Thymus (tissue), 11 donors: ENCODE data around the gene IPO4. TPM values are rescaled to one million over a fixed set of nuclear protein-coding genes. Genes with fewer than 3 reads are reported as not detected.

Source experiments
- DNase-seq, 9 donors: peaks; one replicate each; pipeline ENCODE4 v3.0.0-alpha.2; 2013; ENCODE audit warnings: low spot score in 9 of 9, low read depth in 6 of 9, missing footprints in 1 of 9
- H3K27ac ChIP-seq, 2 donors: one replicate each; pipeline ENCODE4 v1.5.1; 2013; ENCODE audit warnings: control low read depth in 1 of 2, low read depth in 1 of 2, low read length in 1 of 2, mild to moderate bottlenecking in 1 of 2, moderate library complexity in 1 of 2
- H3K27me3 ChIP-seq, 2 donors: one replicate each; pipeline ENCODE4 v1.5.1; 2013; ENCODE audit warnings: low read length in 1 of 2; ENCODE audit not compliant: control insufficient read depth in 2 of 2, insufficient read depth in 1 of 2
- H3K36me3 ChIP-seq, 2 donors: one replicate each; pipeline ENCODE4 v1.5.1; 2013; ENCODE audit warnings: low read length in 1 of 2, mild to moderate bottlenecking in 1 of 2, moderate library complexity in 1 of 2; ENCODE audit not compliant: control insufficient read depth in 2 of 2, insufficient read depth in 2 of 2
- H3K4me1 ChIP-seq, 2 donors: one replicate each; pipeline ENCODE4 v1.5.1; 2013; ENCODE audit warnings: low read length in 2 of 2; ENCODE audit not compliant: control insufficient read depth in 2 of 2, insufficient read depth in 2 of 2
- H3K4me3 ChIP-seq, 2 donors: one replicate each; pipeline ENCODE4 v1.5.1; 2013; ENCODE audit warnings: low read length in 2 of 2, control low read depth in 1 of 2, mild to moderate bottlenecking in 1 of 2
- H3K9me3 ChIP-seq, 2 donors: one replicate each; pipeline ENCODE4 v1.5.1; 2013; ENCODE audit warnings: low read length in 1 of 2, mild to moderate bottlenecking in 1 of 2; ENCODE audit not compliant: control insufficient read depth in 2 of 2, insufficient read depth in 1 of 2
- WGBS: extraction: QIAGEN DNeasy Blood & Tissue Kit; methylation state at CpG from one replicate; pipeline ENCODE4 v1.1.7; 2013; 5-methylcytosine and 5-hydroxymethylcytosine counted together
- polyA plus RNA-seq: library from polyadenylated mRNA; stranded (reverse); fragments of 200-250 nt; gene quantifications from one replicate; pipeline ENCODE4 v1.2.3, GENCODE V29; 2013
- total RNA-seq: library from RNA; stranded (reverse); fragments of 120-200 nt; gene quantifications from one replicate; pipeline ENCODE4 v1.2.4, GENCODE V29; 2013
- donor health status: healthy.

The IPO4 gene
- total and polyA plus RNA-seq, 2 donors, result 12.1 to 19.3 TPM

- H3K9me3 ChIP-seq, result no peaks in the 10 kb centered on the region
- H3K4me1 ChIP-seq, result peaks cover 6 to 43% of the 10 kb centered on the region in 2 donors
- DNase-seq, result peak in 7 of 9 donors; percentile 59 to 94 (median 85)
- no peaks in the 10 kb centered on the region for H3K27me3 ChIP-seq
- peak within 1 kb of the TSS; percentile 48 to 67 for H3K4me3 ChIP-seq
- peak within 1 kb of the TSS; percentile 48 to 79 for H3K27ac ChIP-seq
- peaks cover 20 to 44% of the 10 kb centered on the region in 2 donors for H3K36me3 ChIP-seq
- 8% methylated on average over 63 of the region's 63 CpGs for WGBS
Observed at GRCh38 chr14:24171422-24172260, 17.0 kb downstream of the IPO4 start, which contains the start of gene REC8. REC8 (plus strand) TSS chr14:24172080; CDS start chr14:24172553, 473 bp downstream.

- Histone ChIP-seq H3K36me3 (peaks cover 47 to 55% of the 10 kb centered on the region in 2 donors), H3K9me3 (no peaks in the 10 kb centered on the region), H3K4me1 (peaks cover 6 to 36% of the 10 kb centered on the region in 2 donors), H3K27me3 (no peaks in the 10 kb centered on the region), H3K4me3 (no peak overlapping the region), H3K27ac (no peak overlapping the region)
- 95% methylated on average over 3 of the region's 3 CpGs for WGBS
- DNase-seq, result no peak
Observed at GRCh38 chr14:24167469-24168114, 21.0 kb downstream of the IPO4 start.

GRCh38 chr14:24165785-24166184 is 22.8 kb downstream of the IPO4 start:
- peaks cover 4 to 28% of the 10 kb centered on the region in 2 donors for H3K4me1 ChIP-seq
- H3K36me3 ChIP-seq, result peaks cover 47 to 60% of the 10 kb centered on the region in 2 donors
- H3K27me3 ChIP-seq, result no peaks in the 10 kb centered on the region
- 97% methylated on average over 5 of the region's 5 CpGs for WGBS
- H3K9me3 ChIP-seq, result no peaks in the 10 kb centered on the region
- H3K27ac ChIP-seq, result no peak overlapping the region
- no peak for DNase-seq
- no peak overlapping the region for H3K4me3 ChIP-seq

- Histone ChIP-seq H3K4me3 (no peak overlapping the region), H3K36me3 (peaks cover 59 to 71% of the 10 kb centered on the region in 2 donors), H3K4me1 (peaks cover 6 to 34% of the 10 kb centered on the region in 2 donors), H3K9me3 (no peaks in the 10 kb centered on the region), H3K27ac (no peak overlapping the region), H3K27me3 (no peaks in the 10 kb centered on the region)
- DNase-seq, result no peak
- 97% methylated on average over 14 of the region's 14 CpGs for WGBS
Observed at GRCh38 chr14:24164518-24164991, 24.1 kb downstream of the IPO4 start.

GRCh38 chr14:24162093-24162492 is 26.5 kb downstream of the IPO4 start:
- Histone ChIP-seq H3K4me3 (peak overlapping the region; percentile 85 to 88), H3K9me3 (no peaks in the 10 kb centered on the region), H3K4me1 (peaks cover 6 to 34% of the 10 kb centered on the region in 2 donors), H3K27me3 (no peaks in the 10 kb centered on the region), H3K36me3 (peaks cover 68 to 79% of the 10 kb centered on the region in 2 donors), H3K27ac (peak overlapping the region; percentile 38 to 93)
- DNase-seq, result no peak
- 85% methylated on average over 8 of the region's 8 CpGs for WGBS

GRCh38 chr14:24160850-24161804 is 27.5 kb downstream of the IPO4 start, which contains the start of gene IRF9:
IRF9 (plus strand) TSS chr14:24161265; CDS start chr14:24162145, 880 bp downstream.
- peak; percentile 94 to 99 (median 99) for DNase-seq
- Histone ChIP-seq H3K36me3 (peaks cover 69 to 78% of the 10 kb centered on the region in 2 donors), H3K27me3 (no peaks in the 10 kb centered on the region), H3K4me3 (peak within 1 kb of the TSS; percentile 85 to 88), H3K27ac (peak within 1 kb of the TSS; percentile 93 to 96), H3K4me1 (peaks cover 6 to 34% of the 10 kb centered on the region in 2 donors), H3K9me3 (no peaks in the 10 kb centered on the region)
- under 1% methylated on average over 12 of the region's 12 CpGs for WGBS

- peaks cover 69 to 78% of the 10 kb centered on the region in 2 donors for H3K36me3 ChIP-seq
- no peak overlapping the region for H3K4me3 ChIP-seq
- WGBS, result over 99% methylated on average over 4 of the region's 4 CpGs
- peaks cover 6 to 34% of the 10 kb centered on the region in 2 donors for H3K4me1 ChIP-seq
- DNase-seq, result no peak
- H3K9me3 ChIP-seq, result no peaks in the 10 kb centered on the region
- peak overlapping the region; percentile 92 to 93 for H3K27ac ChIP-seq
- H3K27me3 ChIP-seq, result no peaks in the 10 kb centered on the region
Observed at GRCh38 chr14:24160499-24160849, 28.1 kb downstream of the IPO4 start.

GRCh38 chr14:24159777-24160498 is 28.7 kb downstream of the IPO4 start:
- Histone ChIP-seq H3K27ac (peak overlapping the region; percentile 92 to 93), H3K9me3 (no peaks in the 10 kb centered on the region), H3K36me3 (peaks cover 69 to 78% of the 10 kb centered on the region in 2 donors), H3K27me3 (no peaks in the 10 kb centered on the region), H3K4me3 (no peak overlapping the region), H3K4me1 (peaks cover 6 to 34% of the 10 kb centered on the region in 2 donors)
- no peak for DNase-seq
- WGBS, result 98% methylated on average over 11 of the region's 11 CpGs
